ENCODE data around the gene ZNF107.

GRCh38 chr7:64638822-64639221 is 27.1 kb upstream of the ZNF107 start:
- TF ChIP-seq CTCF (conservative IDR thresholded peaks at IDR 0.05; ENCODE audit: low read depth in 2 of 2) (no peak), CREB1 (CRISPR knock-in tag; IDR thresholded peaks at IDR 0.05; ENCODE audit: low read depth) (no peak), POLR2AphosphoS5 (IDR thresholded peaks at IDR 0.05; ENCODE audit: low read depth) (no peak), EZH2 (IDR thresholded peaks at IDR 0.05; ENCODE audit: low read depth, unreplicated experiment) (no peak), EZH2phosphoT487 (IDR thresholded peaks at IDR 0.05; ENCODE audit: unreplicated experiment) (no peak), ZNF114 (CRISPR knock-in tag; IDR thresholded peaks at IDR 0.05) (no peak), JUNB (IDR thresholded peaks at IDR 0.05; ENCODE audit: unreplicated experiment) (no peak), REST (IDR thresholded peaks at IDR 0.05; ENCODE audit: unreplicated experiment) (no peak), ZNF462 (CRISPR knock-in tag; IDR thresholded peaks at IDR 0.05) (no peak), STAT1 (IDR thresholded peaks at IDR 0.05; ENCODE audit: unreplicated experiment) (no peak)
